HFFc6 (cell line): ENCODE results near the gene NUDCD2. TPM values are rescaled to one million over a fixed set of nuclear protein-coding genes. Genes with fewer than 3 reads are reported as not detected.

Source experiments
- DNase-seq: peaks from one replicate; pipeline ENCODE4 v3.0.0-alpha.2; 2018
- H3K27ac Mint-ChIP-seq: 2 replicates; pipeline ENCODE4 v1.8.0; 2020; ENCODE audit warnings: mild to moderate bottlenecking, mixed read lengths
- H3K27me3 Mint-ChIP-seq: 2 replicates; pipeline ENCODE4 v1.8.0; 2021; ENCODE audit warnings: mild to moderate bottlenecking, moderate library complexity, mixed read lengths; ENCODE audit not compliant: insufficient read depth
- H3K36me3 Mint-ChIP-seq: 2 replicates; pipeline ENCODE4 v1.8.0; 2021; ENCODE audit warnings: low read depth, mixed read lengths
- H3K4me1 Mint-ChIP-seq: 2 replicates; pipeline ENCODE4 v1.8.0; 2020; ENCODE audit warnings: low read depth, mixed read lengths
- H3K4me3 Mint-ChIP-seq: 2 replicates; pipeline ENCODE4 v1.8.0; 2020; ENCODE audit warnings: mild to moderate bottlenecking, moderate library complexity, mixed read lengths
- H3K9me3 Mint-ChIP-seq: 2 replicates; pipeline ENCODE4 v1.8.0; 2020; ENCODE audit warnings: mild to moderate bottlenecking, mixed read lengths
- CTCF ChIP-seq: fragments of 200-600 bp; sonication (generic); IDR thresholded peaks from 2 replicates; pipeline ENCODE4 v1.5.0; 2021; ENCODE audit warnings: antibody characterized with exemption, mild to moderate bottlenecking
- long read RNA-seq: library from polyadenylated mRNA; unstranded; transcript quantifications from one replicate; pipeline ENCODE4 v2.0.0, GENCODE V29; 2019
- total RNA-seq, 6 experiments: library from RNA; stranded (reverse); fragmentation: NEBNext Ultra II Directional; extraction: Animal tissue kit (Norgen Biotek cat#: 25700); gene quantifications; 2 replicates in 1 of 6; 3 replicates in 5 of 6; pipeline ENCODE4 v1.2.3, GENCODE V29; 2021

NUDCD2 gene
- total RNA-seq: 10 to 100 TPM; 15.9 to 22.4 (median 18.4) TPM
- long read RNA-seq, full-length matches to known transcripts: 33 of 43 reads
- long read RNA-seq, partial matches to known transcripts: 0 of 43 reads
- long read RNA-seq, other reads (novel, unspliced or antisense): 10 of 43 reads

- TF ChIP-seq CTCF: peak; percentile 60
- peak; percentile 99 for DNase-seq
- Mint-ChIP-seq H3K27ac (peak within 1 kb of the TSS; percentile 100), H3K4me3 (peak within 1 kb of the TSS; percentile 94), H3K36me3 (peaks cover 23% of the 10 kb centered on the region), H3K27me3 (no peaks in the 10 kb centered on the region), H3K4me1 (peaks cover 57% of the 10 kb centered on the region), H3K9me3 (no peaks in the 10 kb centered on the region; the same call in 1 of the 2 replicates)
Observed at GRCh38 chr5:163459819-163460561, at the start of gene NUDCD2. Gene NUDCD2, minus strand, starts transcription at chr5:163460102. Its CDS starts 52 bp downstream, at chr5:163460050.

GRCh38 chr5:163509291-163509951 lies 49.5 kb upstream of the NUDCD2 start:
- no peak for TF ChIP-seq CTCF
- no peaks in the 10 kb centered on the region for H3K36me3 Mint-ChIP-seq
- H3K4me3 Mint-ChIP-seq: peak overlapping the region; percentile 99
- H3K27ac Mint-ChIP-seq: peak overlapping the region; percentile 80
- no peaks in the 10 kb centered on the region for H3K9me3 Mint-ChIP-seq
- H3K27me3 Mint-ChIP-seq: no peaks in the 10 kb centered on the region
- DNase-seq: peak; percentile 67
- H3K4me1 Mint-ChIP-seq: peaks cover 44% of the 10 kb centered on the region

- TF ChIP-seq CTCF: no peak
- no peaks in the 10 kb centered on the region for H3K9me3 Mint-ChIP-seq
- no peaks in the 10 kb centered on the region; the same call in 1 of the 2 replicates for H3K27me3 Mint-ChIP-seq
- H3K4me3 Mint-ChIP-seq: peak overlapping the region; percentile 99
- no peak for DNase-seq
- no peaks in the 10 kb centered on the region for H3K36me3 Mint-ChIP-seq
- H3K4me1 Mint-ChIP-seq: peaks cover 51% of the 10 kb centered on the region
- H3K27ac Mint-ChIP-seq: peak overlapping the region; percentile 80
Observed at GRCh38 chr5:163508753-163509152, 48.9 kb upstream of the NUDCD2 start.

GRCh38 chr5:163506726-163507125 lies 46.8 kb upstream of the NUDCD2 start:
- Mint-ChIP-seq H3K9me3 (no peaks in the 10 kb centered on the region), H3K4me1 (peaks cover 64% of the 10 kb centered on the region), H3K27ac (peak overlapping the region; percentile 95)

GRCh38 chr5:163506095-163506457 lies 46.2 kb upstream of the NUDCD2 start:
- no peaks in the 10 kb centered on the region for H3K36me3 Mint-ChIP-seq
- no peaks in the 10 kb centered on the region; the same call in 1 of the 2 replicates for H3K27me3 Mint-ChIP-seq
- H3K9me3 Mint-ChIP-seq: no peaks in the 10 kb centered on the region
- no peak; the same call in 1 of the 2 replicates for TF ChIP-seq CTCF
- H3K4me3 Mint-ChIP-seq: peak overlapping the region; percentile 99
- peak; percentile 11 for DNase-seq
- peak overlapping the region; percentile 95 for H3K27ac Mint-ChIP-seq
- peaks cover 64% of the 10 kb centered on the region for H3K4me1 Mint-ChIP-seq

More at GRCh38 chr5:163506726-163507125, 46.8 kb upstream of the NUDCD2 start:
- peak overlapping the region; percentile 99 for H3K4me3 Mint-ChIP-seq
- H3K36me3 Mint-ChIP-seq: no peaks in the 10 kb centered on the region
- peak; percentile 50 for DNase-seq
- no peak for TF ChIP-seq CTCF
- no peaks in the 10 kb centered on the region; the same call in 1 of the 2 replicates for H3K27me3 Mint-ChIP-seq
